ENCODE measurements around the gene STX2.

GRCh38 chr12:130770413-130771028, 68.5 kb downstream of the STX2 start:
- TF ChIP-seq, protein P1, sequence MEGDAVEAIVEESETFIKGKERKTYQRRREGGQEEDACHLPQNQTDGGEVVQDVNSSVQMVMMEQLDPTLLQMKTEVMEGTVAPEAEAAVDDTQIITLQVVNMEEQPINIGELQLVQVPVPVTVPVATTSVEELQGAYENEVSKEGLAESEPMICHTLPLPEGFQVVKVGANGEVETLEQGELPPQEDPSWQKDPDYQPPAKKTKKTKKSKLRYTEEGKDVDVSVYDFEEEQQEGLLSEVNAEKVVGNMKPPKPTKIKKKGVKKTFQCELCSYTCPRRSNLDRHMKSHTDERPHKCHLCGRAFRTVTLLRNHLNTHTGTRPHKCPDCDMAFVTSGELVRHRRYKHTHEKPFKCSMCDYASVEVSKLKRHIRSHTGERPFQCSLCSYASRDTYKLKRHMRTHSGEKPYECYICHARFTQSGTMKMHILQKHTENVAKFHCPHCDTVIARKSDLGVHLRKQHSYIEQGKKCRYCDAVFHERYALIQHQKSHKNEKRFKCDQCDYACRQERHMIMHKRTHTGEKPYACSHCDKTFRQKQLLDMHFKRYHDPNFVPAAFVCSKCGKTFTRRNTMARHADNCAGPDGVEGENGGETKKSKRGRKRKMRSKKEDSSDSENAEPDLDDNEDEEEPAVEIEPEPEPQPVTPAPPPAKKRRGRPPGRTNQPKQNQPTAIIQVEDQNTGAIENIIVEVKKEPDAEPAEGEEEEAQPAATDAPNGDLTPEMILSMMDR (IDR thresholded peaks at IDR 0.05), result no peak
- TF ChIP-seq POLR2A (IDR thresholded peaks at IDR 0.05), result no peak

All from testis (tissue), 2 donors.